SH-SY5Y (cell line): Measurements from ENCODE around the gene DNM3.

Source experiments
- GATA2 ChIP-seq: IDR thresholded peaks from 2 replicates; pipeline ENCODE4 v1.6.1; 2011; ENCODE audit warnings: mild to moderate bottlenecking, low read depth, low read length
- GATA3 ChIP-seq: IDR thresholded peaks from 2 replicates; pipeline ENCODE4 v1.6.1; 2011; ENCODE audit warnings: low read depth, mild to moderate bottlenecking, low read length, moderate library complexity

Gene DNM3

DNA sequence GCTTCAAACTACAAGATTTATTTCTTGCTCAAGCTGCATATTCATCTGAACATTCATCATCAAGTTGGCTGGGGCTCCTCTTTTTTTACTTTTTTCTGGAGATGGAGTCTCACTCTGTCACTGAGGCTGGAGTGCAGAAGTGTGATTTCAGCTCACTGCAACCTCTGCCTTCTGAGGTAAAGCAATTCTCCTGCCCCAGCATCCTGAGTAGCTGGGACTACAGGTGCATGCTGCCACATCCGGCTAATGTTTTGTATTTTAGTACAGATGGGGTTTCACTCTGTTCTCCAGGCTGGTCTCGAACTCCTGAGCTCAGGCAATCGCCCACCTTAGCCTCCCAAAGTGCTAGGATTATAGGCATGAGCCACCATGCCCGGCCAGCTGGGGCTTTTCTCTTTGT is 490.9 kb downstream of the DNM3 start:
- no peak for TF ChIP-seq GATA2
- TF ChIP-seq GATA3 = no peak

DNA sequence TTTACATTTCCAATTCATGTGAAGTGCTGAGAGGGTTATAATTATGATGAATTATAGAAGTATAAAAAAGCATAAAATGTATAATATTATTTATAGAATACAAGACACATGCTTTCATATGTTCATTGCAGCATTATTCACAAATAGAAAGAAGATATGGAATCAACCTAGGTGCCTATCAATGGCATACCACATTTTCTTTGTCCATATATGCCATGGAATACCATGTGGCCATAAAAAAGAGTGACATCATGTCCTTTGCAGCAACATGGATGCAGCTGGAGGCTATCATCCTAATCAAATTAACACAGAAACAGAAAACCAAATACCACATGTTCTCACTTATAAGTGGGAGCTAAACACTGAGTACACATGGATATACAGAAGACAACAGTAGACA is 494.1 kb downstream of the DNM3 start:
- TF ChIP-seq GATA3 (no peak), GATA2 (no peak)

DNA sequence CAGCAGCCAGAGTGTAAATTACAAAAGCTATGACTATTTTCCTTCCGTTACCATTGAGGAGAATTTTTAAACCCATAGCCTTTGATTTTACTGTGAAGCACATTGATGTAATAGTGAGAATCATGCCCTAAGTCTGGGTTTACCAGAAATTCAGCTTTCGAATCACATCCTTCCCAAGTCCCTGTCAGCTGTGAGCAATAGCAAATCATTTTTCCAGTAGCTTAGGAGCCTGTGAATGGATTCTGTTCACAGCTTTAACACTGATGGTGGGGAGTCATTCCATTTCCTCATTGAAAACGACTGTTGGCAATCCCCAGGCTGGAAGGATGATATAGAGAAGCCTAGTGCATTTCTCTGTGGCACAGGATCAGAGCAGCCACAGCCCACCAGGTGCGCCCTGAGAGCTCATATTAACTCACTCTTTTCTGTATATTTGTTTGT is 497.0 kb downstream of the DNM3 start:
- no peak for TF ChIP-seq GATA2
- no peak for TF ChIP-seq GATA3

DNA sequence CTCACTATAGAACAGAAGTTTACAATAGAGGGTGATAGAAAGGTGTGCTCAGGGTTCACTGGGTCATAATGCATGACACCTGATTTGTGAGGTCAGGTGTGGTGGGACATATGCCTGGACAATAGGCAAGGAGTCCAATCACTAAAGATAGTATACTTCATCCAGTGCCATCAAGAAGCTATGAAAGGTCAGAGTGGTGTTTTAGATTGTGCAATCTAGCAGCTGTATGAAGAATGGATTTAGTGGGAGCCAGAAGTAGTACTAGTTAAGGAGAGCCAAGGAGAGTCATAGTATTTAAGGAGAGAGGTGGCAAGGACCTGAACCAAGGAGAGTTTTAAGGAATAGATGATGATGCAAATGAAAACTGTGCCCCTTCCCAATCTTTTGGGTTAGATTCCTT is 498.5 kb downstream of the DNM3 start:
- TF ChIP-seq GATA2 (no peak), GATA3 (no peak)

DNA sequence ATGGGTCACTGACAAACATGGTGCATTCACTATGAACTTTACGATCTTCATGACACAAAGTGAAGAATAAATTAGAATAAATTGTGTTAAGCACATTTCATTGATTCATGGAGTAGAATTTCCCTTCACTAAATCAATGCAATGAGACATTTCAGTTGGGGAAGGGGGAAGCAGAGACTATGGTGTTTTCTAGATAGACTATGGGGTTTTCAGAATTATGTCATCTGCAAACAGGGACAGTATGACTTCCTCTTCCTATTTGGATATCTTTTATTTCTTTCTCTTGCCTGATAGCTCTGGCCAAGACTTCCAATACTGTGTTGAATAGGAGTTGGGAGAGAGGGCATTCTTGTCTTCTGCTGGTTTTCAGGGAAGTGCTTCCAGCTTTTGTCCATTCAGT is 499.2 kb downstream of the DNM3 start:
- no peak for TF ChIP-seq GATA3

DNA sequence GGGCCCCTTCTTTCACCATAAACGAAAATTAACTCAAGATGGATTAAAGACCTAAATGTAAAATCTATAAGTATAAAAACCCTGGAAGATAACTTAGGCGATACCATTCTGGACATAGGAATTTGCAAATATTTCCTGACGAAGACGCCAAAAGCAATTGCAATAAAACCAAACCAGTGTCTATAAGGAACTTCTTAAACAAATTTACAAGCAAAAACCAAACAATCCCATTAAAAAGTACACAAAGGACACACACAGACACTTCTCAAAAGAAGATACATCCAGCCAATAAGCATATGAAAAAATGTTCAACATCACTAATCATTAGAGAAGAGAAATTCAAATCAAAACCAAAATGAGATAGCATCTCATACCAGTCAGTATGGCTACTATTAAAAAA is 500.4 kb downstream of the DNM3 start:
- TF ChIP-seq GATA2 (no peak), GATA3 (no peak)

DNA sequence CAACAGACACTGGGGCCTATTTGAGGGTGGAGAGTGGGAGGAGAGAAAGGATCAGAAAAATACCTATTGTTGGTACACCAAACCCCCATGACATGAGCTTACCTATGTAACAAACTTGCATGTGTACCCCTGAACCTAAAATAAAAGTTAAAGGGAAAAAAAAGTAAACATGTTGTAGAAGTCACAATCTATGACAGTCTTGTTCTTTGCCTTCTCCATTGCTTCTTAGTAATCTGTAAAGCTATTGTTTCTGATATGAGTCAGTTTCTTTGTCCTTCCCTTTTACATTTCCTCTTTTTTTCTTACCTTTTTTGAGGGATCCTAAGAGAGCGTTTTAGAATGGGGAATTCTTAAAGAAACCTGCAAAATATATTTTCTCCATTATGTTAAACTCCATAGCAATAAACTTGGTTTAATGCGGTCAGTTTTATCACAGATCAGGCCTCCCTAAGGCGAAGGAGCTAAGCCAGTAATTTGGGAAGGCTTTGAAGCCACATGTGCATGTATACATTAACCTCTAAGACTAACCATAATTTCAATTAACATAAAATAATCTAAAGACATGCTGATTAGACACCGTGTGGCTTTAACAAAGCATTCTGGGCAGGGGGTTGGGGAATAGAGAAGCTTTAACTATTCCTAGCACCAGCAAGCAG is 501.4 kb downstream of the DNM3 start:
- TF ChIP-seq GATA3 (no peak), GATA2 (no peak)

DNA sequence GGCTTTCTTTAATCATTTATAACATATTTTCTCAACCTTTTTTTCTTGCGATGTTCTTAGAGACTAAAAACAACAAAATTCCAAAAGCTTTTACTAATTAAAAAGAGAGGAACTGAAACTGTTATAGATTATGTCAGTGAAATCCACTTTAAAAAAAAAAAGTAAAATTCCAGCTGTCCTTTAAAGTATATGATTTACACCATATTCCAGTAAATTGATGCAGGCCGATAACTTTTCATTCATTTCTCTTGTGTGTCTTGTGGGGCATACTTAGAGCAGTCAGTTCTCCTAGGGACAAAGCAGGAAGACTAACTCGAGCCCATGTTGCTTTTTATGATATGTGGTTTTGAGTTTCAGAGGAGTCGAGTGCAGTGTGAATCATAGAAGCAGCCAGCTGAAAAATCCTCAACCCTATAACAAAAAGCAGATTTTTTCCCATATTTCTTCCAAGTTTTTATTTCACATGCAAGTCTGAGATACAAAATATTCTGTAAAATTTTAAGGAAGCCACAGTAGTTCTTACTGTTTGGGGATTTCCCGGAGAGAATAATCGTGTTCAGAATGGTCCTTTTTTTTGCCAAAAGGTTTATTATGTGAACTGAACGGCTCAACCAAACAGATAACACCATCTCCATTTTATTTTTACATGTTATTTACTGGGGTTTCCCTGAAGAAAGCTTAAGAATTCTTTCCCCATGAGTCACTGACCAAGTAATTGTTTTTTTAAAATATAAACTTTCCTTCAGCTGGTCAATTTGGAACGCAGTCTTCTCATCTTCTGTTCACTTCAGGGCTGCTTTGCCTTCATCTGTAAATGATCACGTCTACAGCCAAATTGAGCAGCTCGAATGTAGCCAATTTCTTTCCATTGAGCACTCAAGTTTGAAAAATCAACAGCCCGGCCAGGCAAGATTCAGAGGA is 502.2 kb downstream of the DNM3 start:
- TF ChIP-seq GATA2 (no peak), GATA3 (no peak)

DNA sequence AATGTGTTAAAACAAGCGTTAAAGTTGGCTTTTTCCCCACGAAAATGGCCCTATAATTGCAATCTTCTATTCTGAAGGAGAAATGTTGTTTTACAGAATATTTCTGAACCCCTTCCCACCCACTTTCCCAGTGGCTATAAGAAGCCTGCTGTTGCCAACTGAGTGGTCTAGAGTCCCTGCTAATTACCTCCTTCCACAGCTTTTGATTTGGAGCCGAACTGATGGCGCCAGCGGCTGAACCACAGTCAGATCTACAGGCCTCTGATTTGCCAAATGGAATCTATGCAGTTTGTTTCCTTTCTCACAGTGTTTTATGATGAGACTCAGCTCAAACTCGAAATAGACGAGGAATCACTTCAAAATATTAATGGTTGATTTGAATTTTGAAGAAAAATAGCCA is 503.1 kb downstream of the DNM3 start:
- TF ChIP-seq GATA3 (no peak), GATA2 (no peak)

DNA sequence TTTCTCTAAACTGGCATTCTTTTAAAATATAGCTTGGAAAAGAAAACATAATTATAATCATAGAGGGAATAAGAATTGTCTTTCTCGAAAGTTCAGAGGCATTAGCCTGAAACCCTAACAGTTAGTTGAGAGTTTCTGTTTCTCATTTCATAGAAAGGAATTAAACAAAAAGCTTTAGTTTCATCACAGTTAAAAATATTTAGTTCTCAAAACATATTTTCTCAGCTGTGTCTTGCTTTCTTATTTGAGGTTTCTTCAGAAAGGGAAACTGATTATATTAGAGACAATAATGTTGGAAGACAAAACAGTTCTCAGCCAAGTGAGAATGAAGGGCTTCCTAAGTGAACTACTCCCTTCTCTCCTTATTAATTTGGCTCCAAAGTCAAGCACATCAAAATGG is 503.8 kb downstream of the DNM3 start:
- TF ChIP-seq GATA3 (no peak), GATA2 (no peak)

DNA sequence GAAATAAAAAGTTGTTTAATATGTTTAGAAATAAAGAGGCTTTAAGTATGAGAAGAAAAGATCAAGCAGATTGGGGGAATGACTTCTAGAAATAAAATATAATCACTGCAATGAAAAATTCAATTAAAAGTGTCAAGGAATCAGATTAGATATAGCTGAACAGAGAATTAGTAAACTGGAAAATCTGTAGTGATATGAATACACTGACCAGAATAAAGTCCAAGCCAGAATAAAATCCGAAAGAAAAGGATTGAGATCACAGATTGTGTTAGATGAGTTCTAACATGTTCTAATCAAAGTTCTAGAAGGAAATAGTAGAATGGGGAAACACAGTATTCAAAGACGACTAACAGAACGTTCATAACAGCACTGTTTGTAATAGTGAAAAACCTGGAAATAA is 506.1 kb downstream of the DNM3 start:
- TF ChIP-seq GATA3 = no peak
- no peak for TF ChIP-seq GATA2

DNA sequence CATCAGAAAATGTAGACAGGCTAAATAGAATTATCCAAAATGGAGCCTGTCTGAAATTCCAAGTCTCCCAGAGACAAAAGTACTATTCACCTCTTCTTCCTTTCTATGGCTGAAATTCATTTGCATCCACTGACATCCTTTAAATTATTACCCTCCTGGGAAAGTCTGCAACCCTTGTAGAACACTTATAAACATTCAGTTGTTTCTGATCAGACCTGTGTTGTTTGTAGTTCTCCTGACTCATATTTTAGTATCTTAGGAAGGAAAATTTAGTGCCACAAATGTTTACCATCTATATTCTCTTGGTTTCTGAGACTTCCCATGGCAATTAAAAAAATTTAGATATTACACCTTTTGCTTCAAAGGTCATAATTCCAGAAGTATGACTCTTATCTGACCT is 509.6 kb downstream of the DNM3 start:
- no peak for TF ChIP-seq GATA3
- no peak for TF ChIP-seq GATA2

DNA sequence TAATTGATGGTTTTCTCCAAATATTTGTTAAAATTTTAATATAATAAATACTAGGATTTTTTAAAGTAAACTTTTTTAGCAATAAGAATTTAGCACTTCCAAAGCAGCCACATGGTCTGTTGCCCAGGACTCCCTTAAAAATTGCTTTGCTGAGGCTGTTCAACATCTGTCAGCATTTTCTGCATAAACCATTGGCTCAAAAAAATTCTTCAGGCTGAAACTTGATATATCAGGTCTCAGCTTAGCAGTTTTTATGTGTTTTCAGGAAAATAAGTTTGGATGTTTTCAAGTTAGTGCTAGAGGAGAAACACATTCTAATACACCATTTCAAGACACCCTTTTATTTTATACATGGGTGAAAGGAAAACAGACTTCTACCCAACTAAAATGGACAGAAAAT is 510.0 kb downstream of the DNM3 start:
- TF ChIP-seq GATA2 = no peak
- TF ChIP-seq GATA3 = no peak

DNA sequence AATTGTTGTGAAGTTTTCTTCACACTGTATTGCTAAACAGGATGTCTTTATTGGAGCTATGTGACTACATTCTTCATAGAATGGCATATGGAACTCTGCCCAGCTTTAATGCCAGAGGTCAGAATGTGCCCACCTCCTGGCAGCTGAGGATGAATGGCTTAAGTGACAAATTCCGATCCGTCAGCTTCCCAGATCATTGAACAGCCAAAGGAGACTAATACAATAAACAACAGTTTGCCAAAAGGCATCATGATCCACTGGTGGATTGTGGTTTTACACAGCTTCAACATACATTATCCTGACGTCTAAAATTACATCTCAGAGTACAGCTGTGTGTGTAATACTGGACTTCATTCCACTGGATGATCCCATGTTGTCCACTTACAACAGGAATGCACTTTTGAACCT is 510.5 kb downstream of the DNM3 start:
- no peak for TF ChIP-seq GATA2
- no peak for TF ChIP-seq GATA3

DNA sequence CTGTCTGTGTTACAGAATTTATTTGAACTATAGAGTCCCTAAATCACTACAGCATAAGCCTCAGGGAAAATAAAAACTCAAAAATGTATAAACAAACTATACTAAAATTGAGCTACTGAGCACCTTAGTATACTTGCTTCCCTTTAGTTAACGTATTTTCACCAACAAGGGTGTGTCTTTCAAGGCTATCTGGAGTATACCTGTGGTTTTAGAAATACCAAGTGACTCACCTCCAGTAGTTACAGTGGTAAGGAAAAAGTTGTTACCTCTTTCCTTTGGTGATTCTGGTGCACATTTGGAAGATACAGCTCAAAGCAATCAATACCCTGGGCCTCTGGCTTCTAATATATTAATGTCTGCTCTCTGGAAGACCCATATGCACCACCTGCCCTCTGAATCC is 511.1 kb downstream of the DNM3 start:
- TF ChIP-seq GATA3 (no peak), GATA2 (no peak)
